ENCODE measurements around the gene DCST1. TPM values are rescaled to one million over a fixed set of nuclear protein-coding genes. Genes with fewer than 3 reads are reported as not detected.
A peak's percentile ranks its signal among the peaks of the same experiment; 100 is the strongest.

Gene DCST1
- total RNA-seq, 4 donors from 2014 or later, result 0.19 TPM; not detected in 3

DNA sequence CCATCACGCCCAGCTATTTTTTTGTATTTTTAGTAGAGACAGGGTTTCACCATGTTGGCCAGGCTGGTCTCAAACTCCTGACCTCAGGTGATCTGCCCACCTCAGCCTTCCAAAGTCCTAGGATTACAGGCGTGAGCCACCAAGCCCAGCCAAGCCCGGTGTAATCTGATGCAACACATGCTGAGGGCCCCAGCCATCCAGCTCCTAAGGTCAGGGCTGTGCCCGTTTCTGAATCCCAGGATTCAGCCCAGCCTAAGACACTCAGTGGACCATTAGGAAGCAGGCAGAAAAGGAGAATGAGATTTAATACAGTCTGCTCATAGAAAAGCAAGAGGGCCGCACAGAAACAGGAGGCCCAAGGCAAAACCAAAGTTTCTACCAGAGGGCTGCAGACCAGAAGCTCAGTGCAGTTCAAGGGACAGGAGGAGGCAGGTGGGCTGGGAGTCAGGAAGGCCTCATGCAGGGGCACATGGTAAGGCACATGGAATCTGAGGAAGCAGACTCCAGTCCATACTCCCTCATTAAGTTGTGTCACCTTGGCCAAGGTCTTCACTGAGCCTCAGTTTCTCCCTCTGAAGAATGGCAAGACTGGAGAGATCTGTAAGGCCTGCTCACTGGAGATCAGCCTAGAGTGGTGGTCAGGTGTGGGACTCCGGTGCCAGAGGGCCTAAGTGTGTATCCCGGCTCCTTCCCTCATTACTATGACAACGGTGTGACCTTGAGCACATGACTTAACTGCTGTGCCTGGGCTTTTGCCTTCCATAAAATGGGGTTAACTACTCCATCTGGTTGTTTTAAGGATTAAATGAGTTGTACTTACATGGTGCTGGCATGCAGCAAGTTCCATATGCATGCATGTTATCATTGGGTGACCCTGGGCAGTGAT lies 15.1 kb downstream of the DCST1 start:
- Histone ChIP-seq H3K9me3 (no peaks in the 10 kb centered on the region), H3K4me3 (no peak overlapping the region), H3K4me1 (peaks cover 26 to 79% (median 41%) of the 10 kb centered on the region in 3 donors), H3K27me3 (no peaks in the 10 kb centered on the region), H3K27ac (peak overlapping the region in 2 of 4 donors; percentile 98), H3K36me3 (peaks cover 0 to 10% (median 2%) of the 10 kb centered on the region in 3 donors)
- WGBS, 2 donors, result 78 to 85% methylated on average over 4 to 7 of the region's 8 CpGs
- intact Hi-C loops (cut with DNase I), result no loop called here
- no peak for DNase-seq
- TF ChIP-seq, protein P1, sequence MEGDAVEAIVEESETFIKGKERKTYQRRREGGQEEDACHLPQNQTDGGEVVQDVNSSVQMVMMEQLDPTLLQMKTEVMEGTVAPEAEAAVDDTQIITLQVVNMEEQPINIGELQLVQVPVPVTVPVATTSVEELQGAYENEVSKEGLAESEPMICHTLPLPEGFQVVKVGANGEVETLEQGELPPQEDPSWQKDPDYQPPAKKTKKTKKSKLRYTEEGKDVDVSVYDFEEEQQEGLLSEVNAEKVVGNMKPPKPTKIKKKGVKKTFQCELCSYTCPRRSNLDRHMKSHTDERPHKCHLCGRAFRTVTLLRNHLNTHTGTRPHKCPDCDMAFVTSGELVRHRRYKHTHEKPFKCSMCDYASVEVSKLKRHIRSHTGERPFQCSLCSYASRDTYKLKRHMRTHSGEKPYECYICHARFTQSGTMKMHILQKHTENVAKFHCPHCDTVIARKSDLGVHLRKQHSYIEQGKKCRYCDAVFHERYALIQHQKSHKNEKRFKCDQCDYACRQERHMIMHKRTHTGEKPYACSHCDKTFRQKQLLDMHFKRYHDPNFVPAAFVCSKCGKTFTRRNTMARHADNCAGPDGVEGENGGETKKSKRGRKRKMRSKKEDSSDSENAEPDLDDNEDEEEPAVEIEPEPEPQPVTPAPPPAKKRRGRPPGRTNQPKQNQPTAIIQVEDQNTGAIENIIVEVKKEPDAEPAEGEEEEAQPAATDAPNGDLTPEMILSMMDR (IDR thresholded peaks at IDR 0.05), result no peak
- no peak for TF ChIP-seq POLR2A (IDR thresholded peaks at IDR 0.05)

DNA sequence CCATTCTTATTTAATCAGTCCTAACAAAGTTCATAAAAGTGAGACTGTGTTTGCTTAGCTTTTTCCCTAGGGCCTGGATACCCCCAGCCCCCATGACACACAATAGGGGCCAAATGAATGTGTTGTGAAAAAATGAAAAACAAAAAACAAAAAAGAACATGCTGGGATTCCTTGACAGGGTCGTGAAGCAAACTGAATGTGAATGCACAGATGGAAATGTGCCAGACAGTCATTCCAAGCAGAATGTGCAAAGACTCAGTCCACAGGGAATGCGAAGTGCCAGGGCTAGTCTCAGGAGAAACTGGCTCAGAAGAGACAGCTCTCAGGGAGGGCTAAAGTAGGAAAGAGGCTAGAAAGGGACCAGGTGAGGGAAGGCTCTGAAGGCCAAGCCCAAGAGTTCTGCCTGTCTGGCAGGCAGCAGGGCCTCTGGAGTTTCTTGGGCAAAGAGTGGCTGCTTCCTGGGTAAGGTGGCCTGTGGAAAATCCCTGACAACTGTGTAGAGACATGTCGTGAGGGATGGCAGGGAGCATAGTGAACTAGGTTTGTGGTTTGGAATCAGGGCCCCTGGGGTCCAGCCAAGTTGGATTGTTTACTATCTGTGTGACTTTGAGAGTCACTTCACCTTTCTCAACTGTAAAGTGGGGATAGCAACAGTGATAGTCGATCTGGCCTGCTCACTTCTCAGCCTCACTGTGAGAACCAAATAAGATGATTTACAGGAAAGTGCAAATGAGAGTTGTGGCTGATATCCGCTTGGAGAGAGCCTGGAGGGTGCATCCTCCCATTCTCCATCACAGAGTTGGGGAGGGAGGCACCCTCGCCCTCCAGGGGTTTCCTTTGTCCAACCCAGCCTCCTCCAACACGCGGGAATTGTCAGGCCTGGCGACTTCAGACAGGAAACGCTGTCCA lies 16.3 kb downstream of the DCST1 start:
- H3K27ac ChIP-seq, result peak overlapping the region; percentile 94 to 98 (median 98)
- H3K4me1 ChIP-seq, result peaks cover 26 to 76% (median 40%) of the 10 kb centered on the region in 3 donors
- intact Hi-C loops (cut with DNase I), result no loop called here
- TF ChIP-seq, protein P1 (IDR thresholded peaks at IDR 0.05), result no peak
- no peak for TF ChIP-seq POLR2A (IDR thresholded peaks at IDR 0.05)
- WGBS, 2 donors, result 7 to 16% methylated on average over 4 to 10 of the region's 10 CpGs
- no peaks in the 10 kb centered on the region for H3K9me3 ChIP-seq
- no peaks in the 10 kb centered on the region for H3K27me3 ChIP-seq
- peak overlapping the region; percentile 65 to 93 (median 88) for H3K4me3 ChIP-seq
- peaks cover 0 to 22% (median 14%) of the 10 kb centered on the region in 3 donors for H3K36me3 ChIP-seq
- DNase-seq, result no peak

- Histone ChIP-seq H3K27me3 (no peaks in the 10 kb centered on the region), H3K4me3 (peak within 1 kb of the TSS; percentile 65 to 93 (median 88)), H3K4me1 (peaks cover 26 to 68% (median 32%) of the 10 kb centered on the region in 3 donors), H3K9me3 (no peaks in the 10 kb centered on the region), H3K27ac (peak within 1 kb of the TSS; percentile 94 to 98 (median 98)), H3K36me3 (peaks cover 5 to 31% (median 20%) of the 10 kb centered on the region in 3 donors)
- 0% methylated on average over 8 of the region's 99 CpGs; no CpG with 5 or more reads in 1 of the 2 donors for WGBS, 2 donors
- no peak for DNase-seq
- TF ChIP-seq POLR2A (IDR thresholded peaks at IDR 0.05), result peak in 2 of 4 donors; percentile 30 to 68
- TF ChIP-seq, protein P1 (IDR thresholded peaks at IDR 0.05), result peak; percentile 89 to 98 (median 95)
- intact Hi-C loops (cut with DNase I), result no loop called here
Measured at GRCh38 chr1:155050560-155051341, 17.1 kb downstream of the DCST1 start, which contains the start of gene ADAM15. ADAM15 (plus strand) TSS chr1:155051316; CDS start chr1:155051387, 71 bp downstream.

GRCh38 chr1:155051342-155051776 lies 17.7 kb downstream of the DCST1 start:
- H3K4me3 ChIP-seq, result peak overlapping the region; percentile 65 to 93 (median 88)
- H3K27ac ChIP-seq, result peak overlapping the region; percentile 94 to 98 (median 98)
- peaks cover 10 to 37% (median 23%) of the 10 kb centered on the region in 3 donors for H3K36me3 ChIP-seq
- no peaks in the 10 kb centered on the region for H3K27me3 ChIP-seq
- intact Hi-C loops (cut with DNase I), result no loop called here
- no CpG with 5 or more reads among the region's 31 CpGs for WGBS, 2 donors
- no peak for DNase-seq
- peaks cover 26 to 64% (median 32%) of the 10 kb centered on the region in 3 donors for H3K4me1 ChIP-seq
- TF ChIP-seq, protein P1 (IDR thresholded peaks at IDR 0.05), result no peak
- TF ChIP-seq POLR2A (IDR thresholded peaks at IDR 0.05), result peak in 2 of 4 donors; percentile 44 to 72
- H3K9me3 ChIP-seq, result no peaks in the 10 kb centered on the region

Data from esophagus squamous epithelium (tissue), 5 donors.